Ovary (tissue), 9 donors: ENCODE results near the gene SCAMP2. TPM values are rescaled to one million over a fixed set of nuclear protein-coding genes. Genes with fewer than 3 reads are reported as not detected.

Source experiments
- DNase-seq, 5 donors: peaks; one replicate each; pipeline ENCODE4 v3.0.0-alpha.2; 2019 to 2020
- H3K27ac ChIP-seq, 2 donors: fragments of 200-600 bp; one replicate each; pipeline versions ENCODE4 v1.5.1 to v1.8.0; 2019 to 2022
- H3K27me3 ChIP-seq: fragments of 200-600 bp; one replicate; pipeline ENCODE4 v1.8.0; 2022
- H3K36me3 ChIP-seq: fragments of 200-600 bp; sonication (generic); one replicate; pipeline ENCODE4 v1.5.1; 2019
- H3K4me1 ChIP-seq: one replicate; pipeline ENCODE4 v1.8.1; 2013; ENCODE audit warnings: mild to moderate bottlenecking, moderate library complexity; ENCODE audit not compliant: insufficient read depth
- H3K4me3 ChIP-seq: fragments of 200-600 bp; sonication (generic); one replicate; pipeline ENCODE4 v1.5.1; 2017
- H3K9me3 ChIP-seq, 2 donors: fragments of 200-600 bp in 1 of 2; sonication (generic) in 1 of 2; one replicate each; pipeline versions ENCODE4 v1.5.1 to v1.8.1; 2013 to 2019; ENCODE audit warnings: mild to moderate bottlenecking in 1 of 2, moderate library complexity in 1 of 2
- EP300 ChIP-seq: sonication (generic); formaldehyde crosslinking; IDR thresholded peaks from one replicate; pipeline ENCODE4 v1.6.1; 2017; ENCODE audit warnings: antibody characterized with exemption
- POLR2A ChIP-seq: fragments of 450-650 bp; IDR thresholded peaks from one replicate; pipeline ENCODE4 v1.6.1; 2017; ENCODE audit warnings: antibody characterized with exemption, mild to moderate bottlenecking, moderate library complexity
- WGBS, 3 donors: extraction: QIAGEN DNeasy Blood & Tissue Kit in 1 of 3; methylation state at CpG; one replicate each; pipeline versions ENCODE4 v1.1.5 to v1.1.7; 2013 to 2017; 5-methylcytosine and 5-hydroxymethylcytosine counted together
- intact Hi-C, 4 donors: fragments of 100-400 bp; cut with DNase I; formaldehyde crosslinking; loops; one replicate each; pipeline versions ENCODE4 v1.11.0 to v1.15.1; 2022 to 2023
- polyA plus RNA-seq, 2 donors: library from polyadenylated mRNA; stranded (reverse); fragments of 200-250 nt in 1 of 2; fragments of 350-450 nt in 1 of 2; fragmentation: Illumina TruSeq in 1 of 2; extraction: RNeasy Lipid Tissue Mini Kit (QIAGEN cat#74804) in 1 of 2; gene quantifications; one replicate each; pipeline ENCODE4 v1.2.3, GENCODE V29; 2013 to 2014
- total RNA-seq, 7 donors: library from RNA; depleted of rRNA in 2 of 7; stranded (reverse); fragments of >200 nt in 2 of 7; fragmentation: NEBNext Ultra II Directional in 3 of 7; extraction: Animal tissue kit (Norgen Biotek cat#: 25700) in 3 of 7; gene quantifications; one replicate each; pipeline versions ENCODE4 v1.1.0 to v1.2.4, GENCODE V29; 2016 to 2023
- TF ChIP-seq, protein P1 (sequence below), 3 donors: fragments of 450-650 bp in 2 of 3; fragments of 200-600 bp in 1 of 3; IDR thresholded peaks; one replicate each; pipeline versions ENCODE4 v1.5.1 to v1.8.0; 2016 to 2022; ENCODE audit warnings: antibody characterized with exemption in 3 of 3, mild to moderate bottlenecking in 1 of 3
- donor health status: DM: no; HTN: no; CAD: no; lungs with moderate emphysema.
- donor health status: DM: no; HTN: no; CAD: no.
- donor health status: Bipolar disorder and iron deficiency.
- donor health status: DM: yes; HTN: yes; CAD: no.
- donor health status: DM: no; HTN: no; CAD: no.
- donor health status: DM: yes; HTN: yes; CAD: no.

The SCAMP2 gene
- total and polyA plus RNA-seq, 9 donors, result 22.9 to 65.5 (median 53.1) TPM

DNA sequence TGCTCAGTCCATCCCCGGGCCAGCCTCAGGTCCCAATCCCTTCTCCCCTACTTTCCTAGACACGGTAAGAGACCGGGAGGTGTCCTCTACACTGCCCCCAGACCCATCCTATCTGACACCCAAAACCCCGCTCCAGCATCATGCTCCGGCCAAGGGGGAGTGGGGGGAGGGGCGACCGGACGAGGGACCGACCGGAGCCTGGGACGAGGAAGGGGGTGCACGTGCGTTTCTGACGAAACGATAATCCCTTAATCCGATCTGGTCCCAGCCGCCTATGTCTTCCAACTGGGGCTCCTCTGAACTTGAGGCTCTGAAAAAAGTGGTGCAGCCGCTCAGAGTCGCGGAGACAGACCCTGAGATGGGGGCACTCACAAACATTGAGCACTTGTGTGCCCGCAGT is 46.2 kb downstream of the SCAMP2 start:
- Histone ChIP-seq H3K9me3 (no peaks in the 10 kb centered on the region), H3K27ac (no peak overlapping the region), H3K27me3 (no peaks in the 10 kb centered on the region), H3K36me3 (no peaks in the 10 kb centered on the region), H3K4me3 (no peak overlapping the region), H3K4me1 (peaks cover 3% of the 10 kb centered on the region)
- WGBS, 3 donors, result 12 to 14% (median 13%) methylated on average over 20 to 21 of the region's 21 CpGs
- DNase-seq, result no peak
- intact Hi-C loops, result no loop called here
- TF ChIP-seq, protein P1, sequence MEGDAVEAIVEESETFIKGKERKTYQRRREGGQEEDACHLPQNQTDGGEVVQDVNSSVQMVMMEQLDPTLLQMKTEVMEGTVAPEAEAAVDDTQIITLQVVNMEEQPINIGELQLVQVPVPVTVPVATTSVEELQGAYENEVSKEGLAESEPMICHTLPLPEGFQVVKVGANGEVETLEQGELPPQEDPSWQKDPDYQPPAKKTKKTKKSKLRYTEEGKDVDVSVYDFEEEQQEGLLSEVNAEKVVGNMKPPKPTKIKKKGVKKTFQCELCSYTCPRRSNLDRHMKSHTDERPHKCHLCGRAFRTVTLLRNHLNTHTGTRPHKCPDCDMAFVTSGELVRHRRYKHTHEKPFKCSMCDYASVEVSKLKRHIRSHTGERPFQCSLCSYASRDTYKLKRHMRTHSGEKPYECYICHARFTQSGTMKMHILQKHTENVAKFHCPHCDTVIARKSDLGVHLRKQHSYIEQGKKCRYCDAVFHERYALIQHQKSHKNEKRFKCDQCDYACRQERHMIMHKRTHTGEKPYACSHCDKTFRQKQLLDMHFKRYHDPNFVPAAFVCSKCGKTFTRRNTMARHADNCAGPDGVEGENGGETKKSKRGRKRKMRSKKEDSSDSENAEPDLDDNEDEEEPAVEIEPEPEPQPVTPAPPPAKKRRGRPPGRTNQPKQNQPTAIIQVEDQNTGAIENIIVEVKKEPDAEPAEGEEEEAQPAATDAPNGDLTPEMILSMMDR (IDR thresholded peaks at IDR 0.05), result no peak
- TF ChIP-seq EP300 (no peak), POLR2A (no peak)

DNA sequence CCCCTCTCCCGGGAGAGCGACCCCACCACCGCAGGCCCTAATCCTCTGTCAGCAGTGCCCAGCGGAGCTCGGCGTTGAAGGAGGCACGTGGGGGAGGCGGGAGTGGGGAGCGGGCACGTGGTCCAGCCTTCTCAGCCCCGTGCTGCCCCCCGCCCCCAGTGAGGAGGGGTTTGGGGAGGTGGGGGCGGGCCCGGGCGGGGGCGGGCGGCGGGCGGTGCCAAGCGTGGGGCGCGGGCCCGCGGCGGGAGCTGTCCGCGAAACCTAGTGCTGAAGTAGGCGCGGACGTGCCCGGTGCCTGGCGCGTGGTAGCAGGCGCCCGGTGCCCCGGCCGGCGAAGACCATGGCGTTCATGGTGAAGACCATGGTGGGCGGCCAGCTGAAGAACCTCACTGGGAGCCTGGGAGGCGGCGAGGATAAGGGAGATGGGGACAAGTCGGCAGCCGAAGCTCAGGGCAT is 46.8 kb downstream of the SCAMP2 start, which contains the start of gene CPLX3:
Gene CPLX3, plus strand, starts transcription at position 264 of the 456 bp plus-strand sequence. Its CDS starts 77 bp downstream, at position 341.
- Histone ChIP-seq H3K27me3 (no peaks in the 10 kb centered on the region), H3K4me3 (no peak within 1 kb of the TSS), H3K9me3 (no peaks in the 10 kb centered on the region), H3K4me1 (peaks cover 3% of the 10 kb centered on the region), H3K27ac (no peak within 1 kb of the TSS), H3K36me3 (no peaks in the 10 kb centered on the region)
- TF ChIP-seq POLR2A (no peak), EP300 (no peak)
- TF ChIP-seq, protein P1 (IDR thresholded peaks at IDR 0.05), result no peak
- 2 to 3% (median 2%) methylated on average over 19 to 39 of the region's 44 CpGs for WGBS, 3 donors
- intact Hi-C loops, result no loop called here
- DNase-seq, result peak in 4 of 5 donors; percentile 45 to 79 (median 64)

DNA sequence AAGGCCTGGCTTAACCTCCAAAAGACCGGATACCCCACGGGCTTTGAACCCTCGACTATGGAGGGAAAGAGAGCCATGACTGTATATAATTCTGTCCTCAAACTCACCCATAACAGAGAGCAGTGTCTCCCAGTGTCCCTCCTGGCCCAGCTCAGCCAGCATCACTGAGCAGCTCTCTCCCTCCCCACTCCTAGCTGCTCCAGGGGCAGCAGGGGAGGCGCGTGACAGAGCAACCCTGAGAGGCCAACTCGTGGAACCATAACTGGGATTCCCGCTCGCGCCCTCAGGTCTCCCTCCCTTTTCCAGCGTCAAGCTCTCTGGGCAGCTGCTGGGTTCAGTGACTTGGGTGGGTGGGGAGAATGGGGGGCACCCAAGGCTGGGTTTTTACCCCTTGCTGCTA is 47.3 kb downstream of the SCAMP2 start:
- no peak overlapping the region for H3K27ac ChIP-seq
- DNase-seq, result no peak
- intact Hi-C loops, result no loop called here
- no peaks in the 10 kb centered on the region for H3K27me3 ChIP-seq
- H3K9me3 ChIP-seq, result no peaks in the 10 kb centered on the region
- peaks cover 3% of the 10 kb centered on the region for H3K4me1 ChIP-seq
- TF ChIP-seq POLR2A (no peak), EP300 (no peak)
- TF ChIP-seq, protein P1 (IDR thresholded peaks at IDR 0.05), result no peak
- H3K36me3 ChIP-seq, result no peaks in the 10 kb centered on the region
- H3K4me3 ChIP-seq, result no peak overlapping the region
- WGBS, 3 donors, result 22 to 35% (median 34%) methylated on average over 10 of the region's 10 CpGs

DNA sequence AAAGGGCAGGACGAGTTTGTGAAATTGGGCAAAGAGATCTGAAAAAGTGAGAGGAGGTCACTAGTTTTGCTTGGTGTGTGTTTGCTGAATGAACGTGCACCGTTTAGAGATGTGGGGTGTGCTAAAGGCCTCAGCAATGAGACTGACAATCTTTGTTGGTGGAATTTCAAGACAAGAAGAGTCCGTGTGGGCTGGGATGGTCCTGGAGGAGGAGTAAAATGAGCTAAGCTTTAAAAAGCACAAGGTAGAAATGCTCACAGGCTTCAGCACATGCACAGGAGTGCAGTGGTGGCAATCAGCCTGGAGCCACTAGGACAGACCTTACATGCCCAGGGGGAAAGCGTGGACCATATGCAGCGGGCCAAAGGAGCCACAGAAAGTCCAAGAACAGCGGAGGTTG is 48.2 kb downstream of the SCAMP2 start:
- WGBS, 3 donors, result 67 to 73% (median 71%) methylated on average over 7 of the region's 7 CpGs
- Histone ChIP-seq H3K36me3 (no peaks in the 10 kb centered on the region), H3K9me3 (no peaks in the 10 kb centered on the region), H3K27me3 (no peaks in the 10 kb centered on the region), H3K27ac (no peak overlapping the region), H3K4me1 (peaks cover 3% of the 10 kb centered on the region), H3K4me3 (no peak overlapping the region)
- TF ChIP-seq POLR2A (no peak), EP300 (no peak)
- TF ChIP-seq, protein P1 (IDR thresholded peaks at IDR 0.05), result no peak
- intact Hi-C loops, result no loop called here
- no peak for DNase-seq
